ENCODE results near the gene RNF135. TPM values are rescaled to one million over a fixed set of nuclear protein-coding genes. Genes with fewer than 3 reads are reported as not detected.
"Not testable (repeated sequence)": the region's sequence is repeated elsewhere in the genome, so short reads cannot be mapped to it uniquely, and the experiment has no call there.

RNF135 gene
- total RNA-seq, 4 donors from 2014 or later: 18.4 to 31.4 (median 24.5) TPM

DNA sequence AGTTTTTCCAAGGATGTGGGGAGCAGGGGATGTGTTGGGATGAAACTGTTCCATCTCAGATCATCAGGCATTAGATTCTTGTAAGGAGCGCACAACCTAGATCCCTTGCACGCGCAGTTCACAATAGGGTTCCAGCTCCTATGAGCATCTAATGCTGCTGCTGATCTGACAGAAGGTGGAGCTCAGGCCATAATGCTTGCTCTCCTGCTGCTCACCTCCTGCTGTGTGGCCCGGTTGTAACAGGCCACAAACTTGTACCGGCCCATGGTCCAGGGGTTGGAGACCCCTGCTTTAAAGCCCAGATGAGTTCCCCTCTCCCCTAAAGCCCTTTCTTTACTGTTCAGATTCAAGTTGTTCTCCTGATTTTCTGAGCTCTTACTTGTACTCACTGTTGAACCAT is 44.8 kb downstream of the RNF135 start:
- no peak for DNase-seq
- H3K4me1 ChIP-seq: no peaks in the 10 kb centered on the region
- H3K4me3 ChIP-seq: no peak overlapping the region
- TF ChIP-seq CTCF (IDR thresholded peaks at IDR 0.05) (peak in 1 of 6 experiments; percentile 10), POLR2A (IDR thresholded peaks at IDR 0.05) (no peak)
- no peaks in the 10 kb centered on the region for H3K36me3 ChIP-seq
- H3K9me3 ChIP-seq: no peaks in the 10 kb centered on the region
- H3K27me3 ChIP-seq: no peaks in the 10 kb centered on the region
- no peak overlapping the region for H3K27ac ChIP-seq

DNA sequence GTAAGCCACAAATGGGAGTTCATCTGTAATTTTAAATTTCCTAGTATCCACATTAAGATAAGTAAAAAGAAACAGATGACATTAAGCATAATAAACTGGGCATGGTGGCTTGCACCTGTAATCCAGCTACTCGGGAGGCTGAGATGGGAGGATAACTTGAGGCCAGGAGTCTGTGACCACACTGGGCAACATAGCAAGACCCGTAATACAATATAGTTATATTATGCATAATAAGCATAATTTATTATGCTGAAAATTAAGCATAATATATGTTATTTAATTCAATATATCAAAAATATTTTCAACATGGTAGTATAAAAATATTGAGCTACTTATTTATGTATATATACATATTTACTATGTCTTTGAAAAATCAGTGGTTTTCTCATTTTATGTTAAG is 48.2 kb downstream of the RNF135 start:
- H3K36me3 ChIP-seq: no peaks in the 10 kb centered on the region
- no peak for DNase-seq
- H3K4me1 ChIP-seq: no peaks in the 10 kb centered on the region
- H3K27me3 ChIP-seq: no peaks in the 10 kb centered on the region
- H3K9me3 ChIP-seq: no peaks in the 10 kb centered on the region
- TF ChIP-seq POLR2A (IDR thresholded peaks at IDR 0.05) (no peak), CTCF (IDR thresholded peaks at IDR 0.05) (no peak)
- no peak overlapping the region for H3K4me3 ChIP-seq
- no peak overlapping the region for H3K27ac ChIP-seq

DNA sequence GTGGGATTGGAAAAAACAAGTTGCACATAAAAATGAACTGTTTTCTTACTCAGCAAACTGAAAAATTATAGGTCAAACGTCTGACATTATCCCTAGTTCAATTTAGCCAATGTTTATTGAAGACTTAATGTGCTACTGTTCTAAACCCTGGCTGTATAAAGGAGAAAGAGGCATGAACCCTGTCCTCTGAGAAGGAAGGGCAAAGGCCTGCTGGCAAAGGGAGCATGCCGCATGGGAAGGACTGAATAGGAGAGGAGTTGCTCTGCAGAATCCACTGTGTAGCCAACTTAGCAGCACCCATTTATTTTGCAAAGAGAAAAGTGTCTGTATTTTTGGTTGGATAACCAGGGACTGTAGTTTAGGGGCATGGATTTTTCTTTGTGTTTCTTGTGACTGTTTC is 52.3 kb downstream of the RNF135 start:
- H3K36me3 ChIP-seq, DNase-seq, H3K27ac ChIP-seq, H3K4me1 ChIP-seq, H3K4me3 ChIP-seq, H3K27me3 ChIP-seq, H3K9me3 ChIP-seq: not testable (repeated sequence)

GRCh38 chr17:31031841-31032240 is 61.0 kb downstream of the RNF135 start:
- Histone ChIP-seq H3K4me3 (no peak overlapping the region), H3K9me3 (no peaks in the 10 kb centered on the region), H3K4me1 (no peaks in the 10 kb centered on the region), H3K27ac (no peak overlapping the region), H3K36me3 (no peaks in the 10 kb centered on the region), H3K27me3 (no peaks in the 10 kb centered on the region)
- no peak for DNase-seq
- no peak for TF ChIP-seq CTCF (IDR thresholded peaks at IDR 0.05)
- TF ChIP-seq POLR2A (IDR thresholded peaks at IDR 0.05): no peak

- H3K9me3 ChIP-seq, H3K27me3 ChIP-seq, H3K4me1 ChIP-seq, H3K27ac ChIP-seq, H3K4me3 ChIP-seq, H3K36me3 ChIP-seq, DNase-seq: not testable (repeated sequence)
These were observed 64.8 kb downstream of the RNF135 start for GRCh38 chr17:31035611-31036010.

- H3K9me3 ChIP-seq, DNase-seq, H3K4me3 ChIP-seq: not testable (repeated sequence)
These were observed 70.0 kb downstream of the RNF135 start for GRCh38 chr17:31040837-31041236.

DNA sequence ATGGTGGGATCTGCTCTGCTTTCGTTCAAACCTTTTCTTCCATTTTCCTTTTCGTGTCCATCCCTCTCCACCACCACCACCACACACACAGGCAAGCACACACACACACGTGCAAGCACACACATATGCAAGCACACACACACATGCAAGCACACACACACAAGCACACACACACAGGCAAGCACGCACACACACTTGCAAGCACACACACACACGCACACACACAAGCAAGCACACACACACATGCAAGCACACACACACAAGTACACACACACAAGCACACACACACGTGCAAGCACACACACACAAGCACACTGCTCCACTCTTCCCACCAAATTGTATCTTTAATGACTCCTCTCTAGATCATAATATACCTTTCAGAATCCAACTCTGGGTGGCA is 71.5 kb downstream of the RNF135 start:
- not testable (repeated sequence) for H3K27ac ChIP-seq, DNase-seq, H3K36me3 ChIP-seq, H3K4me1 ChIP-seq, H3K27me3 ChIP-seq, H3K9me3 ChIP-seq, H3K4me3 ChIP-seq

More at GRCh38 chr17:31040837-31041236, 70.0 kb downstream of the RNF135 start:
- H3K27ac ChIP-seq, H3K27me3 ChIP-seq, H3K36me3 ChIP-seq, H3K4me1 ChIP-seq: not testable (repeated sequence)

GRCh38 chr17:31046856-31047425 is 76.1 kb downstream of the RNF135 start:
- not testable (repeated sequence) for H3K4me3 ChIP-seq

More at GRCh38 chr17:31046856-31047425, 76.1 kb downstream of the RNF135 start:
- not testable (repeated sequence) for DNase-seq, H3K27me3 ChIP-seq, H3K36me3 ChIP-seq, H3K27ac ChIP-seq, H3K9me3 ChIP-seq, H3K4me1 ChIP-seq

Measured in Peyer's patch (tissue), 4 donors.